Measurements from ENCODE around the gene UPK1A.
A peak's percentile ranks its signal among the peaks of the same experiment; 100 is the strongest.

GRCh38 chr19:35673121-35673804 is 6.9 kb downstream of the UPK1A start:
- no peak for TF ChIP-seq CTCF (IDR thresholded peaks at IDR 0.05 in 2 of 3, conservative IDR thresholded peaks at IDR 0.05 in 1 of 3; ENCODE audit: control insufficient read depth in 2 of 3, extremely low read depth in 1 of 3, insufficient read depth in 1 of 3, low read depth in 3 of 3, low read length in 3 of 3)
- TF ChIP-seq POLR2AphosphoS5 (IDR thresholded peaks at IDR 0.05; ENCODE audit: low read length) = no peak
- 0 out of 2 replicates have a peak, but pooled peaks have one; percentile 48 for TF ChIP-seq GATAD2B (conservative IDR thresholded peaks at IDR 0.05; ENCODE audit: low read depth)
- TF ChIP-seq ZNF687 (IDR thresholded peaks at IDR 0.05) = no peak
- TF ChIP-seq CEBPB (IDR thresholded peaks at IDR 0.05; ENCODE audit: borderline replicate concordance in 1 of 2, low read depth in 2 of 2, low read length in 2 of 2) = no peak
- TF ChIP-seq ZBTB33 (IDR thresholded peaks at IDR 0.05) = no peak
- TF ChIP-seq, protein P1, sequence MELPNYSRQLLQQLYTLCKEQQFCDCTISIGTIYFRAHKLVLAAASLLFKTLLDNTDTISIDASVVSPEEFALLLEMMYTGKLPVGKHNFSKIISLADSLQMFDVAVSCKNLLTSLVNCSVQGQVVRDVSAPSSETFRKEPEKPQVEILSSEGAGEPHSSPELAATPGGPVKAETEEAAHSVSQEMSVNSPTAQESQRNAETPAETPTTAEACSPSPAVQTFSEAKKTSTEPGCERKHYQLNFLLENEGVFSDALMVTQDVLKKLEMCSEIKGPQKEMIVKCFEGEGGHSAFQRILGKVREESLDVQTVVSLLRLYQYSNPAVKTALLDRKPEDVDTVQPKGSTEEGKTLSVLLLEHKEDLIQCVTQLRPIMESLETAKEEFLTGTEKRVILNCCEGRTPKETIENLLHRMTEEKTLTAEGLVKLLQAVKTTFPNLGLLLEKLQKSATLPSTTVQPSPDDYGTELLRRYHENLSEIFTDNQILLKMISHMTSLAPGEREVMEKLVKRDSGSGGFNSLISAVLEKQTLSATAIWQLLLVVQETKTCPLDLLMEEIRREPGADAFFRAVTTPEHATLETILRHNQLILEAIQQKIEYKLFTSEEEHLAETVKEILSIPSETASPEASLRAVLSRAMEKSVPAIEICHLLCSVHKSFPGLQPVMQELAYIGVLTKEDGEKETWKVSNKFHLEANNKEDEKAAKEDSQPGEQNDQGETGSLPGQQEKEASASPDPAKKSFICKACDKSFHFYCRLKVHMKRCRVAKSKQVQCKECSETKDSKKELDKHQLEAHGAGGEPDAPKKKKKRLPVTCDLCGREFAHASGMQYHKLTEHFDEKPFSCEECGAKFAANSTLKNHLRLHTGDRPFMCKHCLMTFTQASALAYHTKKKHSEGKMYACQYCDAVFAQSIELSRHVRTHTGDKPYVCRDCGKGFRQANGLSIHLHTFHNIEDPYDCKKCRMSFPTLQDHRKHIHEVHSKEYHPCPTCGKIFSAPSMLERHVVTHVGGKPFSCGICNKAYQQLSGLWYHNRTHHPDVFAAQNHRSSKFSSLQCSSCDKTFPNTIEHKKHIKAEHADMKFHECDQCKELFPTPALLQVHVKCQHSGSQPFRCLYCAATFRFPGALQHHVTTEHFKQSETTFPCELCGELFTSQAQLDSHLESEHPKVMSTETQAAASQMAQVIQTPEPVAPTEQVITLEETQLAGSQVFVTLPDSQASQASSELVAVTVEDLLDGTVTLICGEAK (IDR thresholded peaks at IDR 0.05; ENCODE audit: borderline replicate concordance) = no peak
- no peak for TF ChIP-seq HCFC1 (IDR thresholded peaks at IDR 0.05; ENCODE audit: low read length)
